ENCODE data around the gene OXLD1.
"Not testable (repeated sequence)": the region's sequence is repeated elsewhere in the genome, so short reads cannot be mapped to it uniquely, and the experiment has no call there.

OXLD1 gene

GRCh38 chr17:81648707-81649085, 17.7 kb downstream of the OXLD1 start:
- no peak for DNase-seq

- no peak for DNase-seq
Observed at GRCh38 chr17:81648013-81648706, 18.2 kb downstream of the OXLD1 start.

- no peak for DNase-seq
Observed at GRCh38 chr17:81647640-81648012, 18.8 kb downstream of the OXLD1 start.

GRCh38 chr17:81646869-81647600, 19.4 kb downstream of the OXLD1 start:
- DNase-seq: no peak

- no peak for DNase-seq
Observed at GRCh38 chr17:81644976-81645952, 21.1 kb downstream of the OXLD1 start.

GRCh38 chr17:81644496-81644895, 21.9 kb downstream of the OXLD1 start:
- no peak for DNase-seq

- no peak for DNase-seq
Observed at GRCh38 chr17:81641825-81642489, 24.4 kb downstream of the OXLD1 start.

GRCh38 chr17:81640011-81640410, 26.4 kb downstream of the OXLD1 start:
- DNase-seq: no peak

GRCh38 chr17:81638683-81639082, 27.7 kb downstream of the OXLD1 start:
- DNase-seq: no peak

GRCh38 chr17:81636505-81637288, 29.7 kb downstream of the OXLD1 start, which contains the start of the genes NPLOC4 and TSPAN10:
NPLOC4 (minus strand) TSS chr17:81637112; CDS start chr17:81636930, 182 bp downstream.
TSPAN10 (plus strand) TSS chr17:81637196; CDS start chr17:81642413, 5,217 bp downstream.
- DNase-seq: peak; percentile 41

GRCh38 chr17:81635973-81636504, 30.4 kb downstream of the OXLD1 start:
- DNase-seq: no peak

GRCh38 chr17:81635431-81635830, 31.0 kb downstream of the OXLD1 start:
- no peak for DNase-seq

- DNase-seq: no peak
Observed at GRCh38 chr17:81631482-81631881, 34.9 kb downstream of the OXLD1 start.

GRCh38 chr17:81630274-81630673, 36.1 kb downstream of the OXLD1 start:
- no peak for DNase-seq

- DNase-seq: no peak
Observed at GRCh38 chr17:81621494-81622130, 44.8 kb downstream of the OXLD1 start.

GRCh38 chr17:81618307-81618706, 48.1 kb downstream of the OXLD1 start:
- not testable (repeated sequence) for DNase-seq

GRCh38 chr17:81616877-81617276, 49.5 kb downstream of the OXLD1 start:
- DNase-seq: no peak

- DNase-seq: no peak
Observed at GRCh38 chr17:81615401-81615930, 50.9 kb downstream of the OXLD1 start.

Data from NCI-H510A (cell line).